GM20000 (cell line): ENCODE results near the gene SH3GLB2.
"Not testable (repeated sequence)": the region's sequence is repeated elsewhere in the genome, so short reads cannot be mapped to it uniquely, and the experiment has no call there.

Experiments
- DNase-seq: peaks from one replicate; pipeline ENCODE4 v3.0.0; 2012; ENCODE audit warnings: low spot score
- CTCF ChIP-seq: IDR thresholded peaks from 2 replicates; pipeline ENCODE4 v1.5.1; 2012; ENCODE audit warnings: mild to moderate bottlenecking, control low read depth; ENCODE audit errors: extremely low read depth, missing control alignments

SH3GLB2 gene

GRCh38 chr9:128992995-128993394 lies 35.1 kb downstream of the SH3GLB2 start:
- no peak for TF ChIP-seq CTCF
- no peak for DNase-seq

- no peak for TF ChIP-seq CTCF
- DNase-seq: no peak
These were observed 40.3 kb downstream of the SH3GLB2 start for GRCh38 chr9:128987805-128988204.

DNA sequence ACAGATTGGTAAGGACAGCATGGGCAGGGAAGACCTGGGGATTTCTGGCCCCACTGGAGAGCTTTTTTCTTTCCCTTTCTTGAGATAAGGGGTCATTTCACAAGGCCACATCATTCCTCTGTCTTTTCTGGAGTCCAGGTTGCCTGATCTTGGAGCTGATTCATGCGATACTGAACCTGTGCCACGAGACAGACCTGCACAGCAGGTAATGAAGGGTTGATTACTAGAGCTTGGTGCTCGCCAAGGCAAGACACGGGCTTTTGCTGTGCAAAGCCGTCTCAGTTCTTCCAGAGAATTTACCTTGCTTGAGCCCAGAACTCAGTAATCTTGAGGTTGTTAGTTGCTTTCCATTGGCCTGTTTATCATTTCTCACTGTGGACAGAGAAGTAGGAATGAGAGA lies 41.5 kb downstream of the SH3GLB2 start:
- TF ChIP-seq CTCF: no peak
- DNase-seq: no peak

DNA sequence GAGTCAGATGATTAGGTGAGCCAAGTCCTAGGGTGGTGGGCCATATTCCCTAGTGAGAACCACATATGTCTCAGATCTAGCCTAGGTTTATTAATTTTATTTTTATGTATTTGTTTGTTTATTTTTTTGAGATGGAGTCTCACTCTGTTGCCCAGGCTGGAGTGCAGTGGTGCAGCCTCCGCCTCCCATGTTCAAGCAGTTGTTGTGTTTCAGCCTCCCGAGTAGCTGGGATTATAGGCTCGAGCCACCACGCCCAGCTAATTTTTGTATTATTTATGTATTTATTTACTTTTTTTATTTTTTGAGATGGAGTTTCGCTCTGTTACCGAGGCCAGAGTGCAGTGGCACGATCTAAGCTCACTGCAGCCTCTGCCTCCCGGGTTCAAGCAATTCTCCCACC lies 44.6 kb downstream of the SH3GLB2 start:
- no peak for DNase-seq
- no peak for TF ChIP-seq CTCF

DNA sequence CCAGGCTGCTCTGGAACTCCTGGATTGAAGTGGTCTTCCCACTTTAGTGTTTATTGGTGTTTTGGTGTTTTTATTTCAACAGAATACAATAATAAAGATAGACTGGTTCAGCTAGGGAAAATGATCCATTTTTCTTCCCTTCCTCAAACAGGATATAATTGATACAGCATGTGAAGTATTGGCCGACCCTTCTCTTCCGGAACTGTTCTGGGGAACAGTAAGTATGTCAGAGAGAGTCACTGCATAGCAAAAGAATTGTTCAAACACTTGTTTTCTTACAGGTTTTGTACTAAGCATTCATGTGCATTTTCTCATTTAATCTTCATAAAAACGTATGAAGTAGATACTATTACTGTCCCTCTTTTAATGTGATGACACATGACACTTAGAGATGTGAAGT lies 49.0 kb downstream of the SH3GLB2 start:
- no peak for DNase-seq
- no peak for TF ChIP-seq CTCF

GRCh38 chr9:128972956-128973355 lies 55.2 kb downstream of the SH3GLB2 start:
- DNase-seq: no peak
- no peak for TF ChIP-seq CTCF

- TF ChIP-seq CTCF: no peak
- DNase-seq: no peak
These were observed 58.6 kb downstream of the SH3GLB2 start for GRCh38 chr9:128969491-128969890.

- DNase-seq: not testable (repeated sequence)
These were observed 66.7 kb downstream of the SH3GLB2 start for GRCh38 chr9:128961403-128961802.
